VCaP (cell line): Measurements from ENCODE around the gene LSP1.
A peak's percentile ranks its signal among the peaks of the same experiment; 100 is the strongest.

Experiments
- H3K27ac ChIP-seq: fragments of 450-650 bp; 2 replicates; pipeline ENCODE4 v1.5.1; 2017
- CTCF ChIP-seq: fragments of 450-650 bp; conservative IDR thresholded peaks from 2 replicates; pipeline ENCODE4 v1.5.1; 2017; ENCODE audit warnings: mild to moderate bottlenecking, moderate library complexity

Gene LSP1

GRCh38 chr11:1876361-1877063 is 23.6 kb downstream of the LSP1 start:
- no peak overlapping the region for H3K27ac ChIP-seq

DNA sequence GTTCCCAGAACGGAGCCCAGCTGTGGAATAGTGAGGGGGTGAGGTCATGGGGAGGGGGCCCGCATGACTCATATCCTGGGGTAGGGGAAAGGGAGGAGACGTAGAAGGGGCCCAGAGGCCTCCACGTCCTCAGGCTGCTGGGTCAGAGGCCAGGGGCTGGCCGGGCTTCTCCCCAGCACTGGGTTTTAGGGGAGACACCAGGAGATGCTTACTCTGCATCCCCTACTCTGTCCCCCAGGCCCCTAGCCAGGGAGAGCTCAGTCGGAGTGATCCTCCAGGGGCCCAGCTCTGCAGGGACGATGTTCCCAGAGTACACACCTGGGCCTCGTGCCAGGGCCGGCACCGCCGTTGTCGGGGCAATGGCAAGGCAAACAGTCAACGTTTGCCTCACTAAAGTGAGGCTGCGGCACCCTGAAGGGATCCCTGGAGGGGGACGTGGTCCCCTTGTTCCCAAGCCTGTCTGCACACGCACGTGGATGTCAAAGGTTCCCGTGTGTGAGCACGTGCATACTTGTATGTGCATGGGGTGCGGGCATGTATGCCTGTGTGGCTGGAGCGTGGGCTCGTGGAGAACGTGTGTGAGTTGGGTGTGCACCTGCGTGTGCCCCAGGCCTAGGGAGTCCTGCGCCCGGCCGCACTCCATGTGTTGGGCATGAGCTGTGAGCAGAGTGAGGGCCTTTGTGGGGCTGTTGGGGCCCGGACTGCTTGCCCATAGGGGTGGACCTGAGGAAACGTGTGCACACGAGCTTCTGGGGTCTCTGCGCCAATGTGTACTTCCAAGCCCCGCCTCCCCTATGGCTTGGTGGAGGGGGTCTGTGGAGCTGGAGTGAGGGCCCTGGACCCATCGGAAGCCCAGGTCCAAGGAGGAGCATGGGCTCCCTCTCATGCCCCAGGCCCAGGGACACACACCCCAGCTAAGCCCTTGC is 24.6 kb downstream of the LSP1 start:
- no peak for TF ChIP-seq CTCF

More at GRCh38 chr11:1876361-1877063, 23.6 kb downstream of the LSP1 start:
- TF ChIP-seq CTCF = peak; percentile 63; the same call in 1 of the 2 replicates

DNA sequence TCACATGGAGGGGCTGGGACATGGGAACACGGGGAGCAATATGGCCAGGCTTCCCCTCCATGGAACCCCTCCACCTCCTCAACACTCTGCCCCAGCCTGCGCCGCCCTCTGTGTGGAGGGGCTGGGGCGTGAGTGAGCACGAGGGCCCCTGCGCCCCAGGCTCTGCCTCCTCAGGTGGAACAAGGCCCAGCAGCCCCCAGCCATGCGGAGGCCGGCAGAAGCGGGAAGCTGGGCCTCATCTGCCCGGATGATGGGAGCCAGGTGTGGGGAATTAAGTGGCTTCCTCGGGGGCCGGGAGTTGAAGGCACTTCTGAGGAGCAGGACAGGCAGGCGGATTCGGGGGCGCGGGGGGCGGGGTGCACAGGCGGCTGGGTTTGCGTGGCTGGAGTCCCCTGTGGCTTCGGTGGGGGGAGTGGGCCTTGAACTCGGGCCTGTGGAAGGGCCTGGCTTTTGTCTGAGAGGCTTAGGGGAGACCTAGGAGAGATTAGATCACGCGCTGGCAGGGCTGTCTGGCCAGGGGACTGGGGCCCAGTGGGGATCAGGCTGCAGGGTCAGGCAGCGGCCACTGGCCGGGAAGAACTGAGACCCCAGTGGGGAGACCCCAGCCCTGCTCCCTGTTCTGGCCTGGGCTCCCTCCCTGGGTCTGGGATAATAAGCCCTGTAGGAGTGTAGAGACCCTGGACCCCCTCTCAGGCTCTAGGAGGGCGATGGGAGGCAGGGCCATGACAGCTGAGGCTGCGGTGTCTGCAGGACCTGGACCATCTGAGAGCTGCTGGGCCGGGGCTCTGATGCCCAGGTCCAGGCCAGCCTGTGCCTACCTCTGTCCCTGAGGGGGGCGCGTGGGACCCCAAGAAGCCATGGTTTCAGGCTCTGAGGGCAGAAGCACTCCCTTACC is 25.5 kb downstream of the LSP1 start:
- no peak for TF ChIP-seq CTCF
- no peak overlapping the region for H3K27ac ChIP-seq

More for the DNA sequence above, 24.6 kb downstream of the LSP1 start:
- H3K27ac ChIP-seq = no peak overlapping the region

DNA sequence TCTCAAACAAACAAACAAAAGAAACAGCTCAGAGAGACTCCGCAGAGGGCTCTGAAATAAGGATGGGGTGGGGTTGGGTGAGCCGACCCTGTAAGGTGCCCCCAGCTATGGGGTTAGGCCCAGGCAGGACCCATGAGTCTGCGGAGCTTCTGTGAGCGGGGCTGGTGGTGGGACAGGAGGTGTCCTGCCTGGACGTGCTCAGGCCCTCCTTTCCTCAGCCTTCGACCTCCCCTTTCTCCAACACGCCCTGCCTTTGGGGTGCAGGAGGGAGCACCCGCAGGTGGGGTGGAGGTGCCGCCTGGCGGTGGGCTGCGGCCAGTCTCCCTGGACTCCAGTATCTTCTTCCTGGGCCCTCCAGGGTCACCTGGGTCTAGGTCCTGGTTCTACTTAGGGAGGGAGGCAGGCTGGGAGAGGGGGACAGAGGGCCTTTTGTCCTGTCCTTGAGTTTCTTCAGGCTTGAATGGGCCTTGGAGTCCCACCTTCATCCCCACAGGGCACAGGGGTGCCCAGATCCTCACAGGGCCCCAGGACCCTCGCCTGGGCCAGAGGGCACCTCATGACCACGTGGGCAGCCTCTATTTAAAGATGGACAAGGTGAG is 26.6 kb downstream of the LSP1 start:
- no peak overlapping the region for H3K27ac ChIP-seq
- TF ChIP-seq CTCF = no peak

GRCh38 chr11:1879941-1880720 is 27.2 kb downstream of the LSP1 start:
- no peak for TF ChIP-seq CTCF
- H3K27ac ChIP-seq = no peak overlapping the region

DNA sequence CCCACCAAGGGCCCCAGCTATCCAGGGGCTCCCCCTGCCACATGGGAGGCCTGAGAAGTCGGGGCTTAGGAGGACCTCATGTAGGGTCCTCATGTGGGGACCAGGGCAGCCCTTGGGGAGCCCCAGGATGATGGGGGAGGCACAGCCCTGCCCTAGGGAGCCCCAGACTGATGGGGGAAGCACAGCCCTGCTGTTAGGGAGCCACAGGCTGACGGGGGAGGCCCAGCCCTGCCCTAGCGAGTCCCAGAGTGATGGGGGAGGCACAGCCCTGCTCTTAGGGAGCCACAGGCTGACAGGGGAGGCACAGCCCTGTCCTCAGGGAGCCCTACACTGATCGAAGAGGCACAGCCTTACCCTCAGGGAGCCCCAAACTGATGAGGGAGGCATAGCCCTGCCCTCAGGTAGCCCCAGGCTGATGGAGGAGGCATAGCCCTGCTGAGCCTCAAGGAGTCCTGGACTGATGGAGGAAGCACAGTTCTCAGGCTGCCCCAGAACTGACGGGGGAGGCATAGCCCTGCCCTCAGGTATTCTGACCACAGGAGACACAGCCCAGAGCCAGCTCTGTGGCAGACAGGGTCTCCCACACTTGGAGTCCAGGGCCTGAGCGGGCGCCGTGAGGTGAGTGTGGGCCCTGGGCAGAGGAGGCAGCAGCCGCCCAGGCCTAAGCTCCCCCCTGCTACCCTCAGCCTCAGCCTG is 28.0 kb downstream of the LSP1 start:
- TF ChIP-seq CTCF = no peak
- no peak overlapping the region for H3K27ac ChIP-seq
